HG03159 (cell line): ENCODE results near the gene PAM.
"Not testable (repeated sequence)": the region's sequence is repeated elsewhere in the genome, so short reads cannot be mapped to it uniquely, and the experiment has no call there.

Experiments
- ATAC-seq: cut with Tn5 transposase; IDR thresholded peaks from one replicate; pipeline ENCODE4 v1.9.1; 2021; ENCODE audit warnings: mild to moderate bottlenecking, moderate library complexity; ENCODE audit not compliant: unreplicated experiment

The PAM gene

GRCh38 chr5:103034662-103035392 lies 279.7 kb downstream of the PAM start:
- no peak for ATAC-seq

- no peak for ATAC-seq
Measured at GRCh38 chr5:103035701-103036100, 280.6 kb downstream of the PAM start.

GRCh38 chr5:103036601-103037000 lies 281.5 kb downstream of the PAM start:
- no peak for ATAC-seq

GRCh38 chr5:103037673-103038455 lies 282.8 kb downstream of the PAM start:
- no peak for ATAC-seq

- no peak for ATAC-seq
Measured at GRCh38 chr5:103041071-103041676, 286.1 kb downstream of the PAM start.

GRCh38 chr5:103046706-103047105 lies 291.6 kb downstream of the PAM start:
- not testable (repeated sequence) for ATAC-seq

GRCh38 chr5:103057208-103058130 lies 302.4 kb downstream of the PAM start:
- no peak for ATAC-seq

- no peak for ATAC-seq
Measured at GRCh38 chr5:103059525-103059924, 304.4 kb downstream of the PAM start.

GRCh38 chr5:103060424-103060954 lies 305.4 kb downstream of the PAM start:
- ATAC-seq: no peak

GRCh38 chr5:103066326-103066725 lies 311.2 kb downstream of the PAM start:
- ATAC-seq: no peak

GRCh38 chr5:103073500-103073899 lies 318.4 kb downstream of the PAM start:
- not testable (repeated sequence) for ATAC-seq

- no peak for ATAC-seq
Measured at GRCh38 chr5:103075442-103075841, 320.3 kb downstream of the PAM start.
